Cardiac fibroblast (primary cell): ENCODE measurements around the gene ALPP.
"Not testable (repeated sequence)": the region's sequence is repeated elsewhere in the genome, so short reads cannot be mapped to it uniquely, and the experiment has no call there.

Experiments
- DNase-seq, 2 donors: peaks; one replicate each; pipeline versions ENCODE4 v3.0.0 to v3.0.0-alpha.2; 2010; ENCODE audit warnings: low read depth in 2 of 2
- H3K4me3 ChIP-seq, 2 donors: replicated peaks in 1 of 2; 1 replicate in 1 of 2; 2 replicates in 1 of 2; pipeline ENCODE4 v1.5.1; 2011; ENCODE audit warnings: low read depth in 2 of 2, low read length in 2 of 2, mild to moderate bottlenecking in 2 of 2, moderate library complexity in 1 of 2
- CTCF ChIP-seq: IDR thresholded peaks from one replicate; pipeline ENCODE4 v1.5.1; 2011; ENCODE audit warnings: low read depth, mild to moderate bottlenecking, low read length, inconsistent platforms

Gene ALPP

GRCh38 chr2:232421189-232421785, 42.7 kb downstream of the ALPP start:
- DNase-seq: no peak
- no peak for TF ChIP-seq CTCF
- no peak overlapping the region for H3K4me3 ChIP-seq

GRCh38 chr2:232422051-232422450, 43.5 kb downstream of the ALPP start:
- H3K4me3 ChIP-seq: no peak overlapping the region
- TF ChIP-seq CTCF: no peak

GRCh38 chr2:232422996-232423395, 44.4 kb downstream of the ALPP start:
- not testable (repeated sequence) for DNase-seq

More at GRCh38 chr2:232422051-232422450, 43.5 kb downstream of the ALPP start:
- no peak for DNase-seq

GRCh38 chr2:232423407-232423806, 44.9 kb downstream of the ALPP start:
- not testable (repeated sequence) for DNase-seq, H3K4me3 ChIP-seq

More at GRCh38 chr2:232422996-232423395, 44.4 kb downstream of the ALPP start:
- H3K4me3 ChIP-seq: not testable (repeated sequence)

GRCh38 chr2:232431705-232432590, 53.4 kb downstream of the ALPP start:
- no peak overlapping the region for H3K4me3 ChIP-seq
- no peak for DNase-seq
- no peak for TF ChIP-seq CTCF
